ENCODE data around the gene FXR1.

DNA sequence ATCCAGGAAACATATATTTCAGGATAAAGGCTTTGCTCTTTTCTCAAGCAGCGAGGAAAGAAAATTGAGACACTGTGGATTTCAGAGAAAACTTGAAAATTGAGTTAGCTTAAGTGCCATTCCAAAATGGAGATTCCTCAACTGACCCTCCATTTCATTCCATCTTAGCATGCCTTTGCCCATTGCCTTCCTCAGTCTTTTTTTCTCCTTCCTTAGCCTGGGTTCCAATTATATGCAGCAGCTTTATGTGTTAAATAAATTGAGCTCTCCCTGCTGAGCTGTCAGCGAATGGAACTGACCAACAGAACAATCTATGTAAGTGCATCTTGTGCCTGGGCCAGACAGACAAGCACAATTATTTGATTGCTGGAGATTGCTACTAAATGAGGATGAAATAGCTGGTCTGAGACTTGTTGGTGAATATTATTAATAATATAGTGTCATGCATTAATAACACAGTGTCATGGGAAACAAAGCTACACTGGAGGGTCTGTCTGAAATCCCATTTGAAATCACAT, 84.0 kb downstream of the FXR1 start:
- TF ChIP-seq, protein P1, sequence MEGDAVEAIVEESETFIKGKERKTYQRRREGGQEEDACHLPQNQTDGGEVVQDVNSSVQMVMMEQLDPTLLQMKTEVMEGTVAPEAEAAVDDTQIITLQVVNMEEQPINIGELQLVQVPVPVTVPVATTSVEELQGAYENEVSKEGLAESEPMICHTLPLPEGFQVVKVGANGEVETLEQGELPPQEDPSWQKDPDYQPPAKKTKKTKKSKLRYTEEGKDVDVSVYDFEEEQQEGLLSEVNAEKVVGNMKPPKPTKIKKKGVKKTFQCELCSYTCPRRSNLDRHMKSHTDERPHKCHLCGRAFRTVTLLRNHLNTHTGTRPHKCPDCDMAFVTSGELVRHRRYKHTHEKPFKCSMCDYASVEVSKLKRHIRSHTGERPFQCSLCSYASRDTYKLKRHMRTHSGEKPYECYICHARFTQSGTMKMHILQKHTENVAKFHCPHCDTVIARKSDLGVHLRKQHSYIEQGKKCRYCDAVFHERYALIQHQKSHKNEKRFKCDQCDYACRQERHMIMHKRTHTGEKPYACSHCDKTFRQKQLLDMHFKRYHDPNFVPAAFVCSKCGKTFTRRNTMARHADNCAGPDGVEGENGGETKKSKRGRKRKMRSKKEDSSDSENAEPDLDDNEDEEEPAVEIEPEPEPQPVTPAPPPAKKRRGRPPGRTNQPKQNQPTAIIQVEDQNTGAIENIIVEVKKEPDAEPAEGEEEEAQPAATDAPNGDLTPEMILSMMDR (IDR thresholded peaks at IDR 0.05) = no peak
- TF ChIP-seq POLR2A (IDR thresholded peaks at IDR 0.05) = no peak

Measured in lower leg skin (tissue), 3 donors.